Heart left ventricle (tissue), 16 donors: ENCODE measurements around the gene STOML1. TPM values are rescaled to one million over a fixed set of nuclear protein-coding genes. Genes with fewer than 3 reads are reported as not detected.

Experiments
- ATAC-seq, 4 donors: fragments of 200-7000 bp; cut with Tn5 transposase; one replicate each; pipeline ENCODE4 v1.9.1; 2020 to 2022; ENCODE audit warnings: moderate library complexity in 4 of 4, mild to moderate bottlenecking in 3 of 4, moderate number of reproducible peaks in 1 of 4
- DNase-seq, 5 donors: peaks; one replicate each; pipeline ENCODE4 v3.0.0-alpha.2; 2020
- H3K27ac ChIP-seq, 12 donors: fragments of 200-600 bp; sonication (generic) in 4 of 12; one replicate each; pipeline versions ENCODE4 v1.5.0 to v1.8.0; 2016 to 2022; ENCODE audit warnings: mild to moderate bottlenecking in 2 of 12
- H3K27me3 ChIP-seq, 9 donors: fragments of 200-600 bp; sonication (generic) in 2 of 9; one replicate each; pipeline versions ENCODE4 v1.5.1 to v1.8.0; 2016 to 2022; ENCODE audit warnings: mild to moderate bottlenecking in 3 of 9
- H3K36me3 ChIP-seq, 9 donors: fragments of 200-600 bp; sonication (generic) in 2 of 9; one replicate each; pipeline versions ENCODE4 v1.5.0 to v1.8.0; 2018 to 2022; ENCODE audit warnings: mild to moderate bottlenecking in 2 of 9
- H3K4me1 ChIP-seq, 12 donors: fragments of 200-600 bp; sonication (generic) in 4 of 12; one replicate each; pipeline versions ENCODE4 v1.5.0 to v1.8.0; 2016 to 2022; ENCODE audit warnings: mild to moderate bottlenecking in 3 of 12
- H3K4me3 ChIP-seq, 12 donors: fragments of 200-600 bp; sonication (generic) in 4 of 12; one replicate each; pipeline versions ENCODE4 v1.5.0 to v1.8.0; 2017 to 2022; ENCODE audit warnings: mild to moderate bottlenecking in 9 of 12, moderate library complexity in 4 of 12
- H3K9me3 ChIP-seq, 12 donors: fragments of 200-600 bp; sonication (generic) in 4 of 12; one replicate each; pipeline versions ENCODE4 v1.5.0 to v1.8.0; 2016 to 2022; ENCODE audit warnings: mild to moderate bottlenecking in 1 of 12
- POLR2A ChIP-seq, 2 donors: fragments of 450-650 bp; IDR thresholded peaks; one replicate each; pipeline ENCODE4 v1.6.1; 2017; ENCODE audit warnings: antibody characterized with exemption in 2 of 2, mild to moderate bottlenecking in 2 of 2, moderate library complexity in 2 of 2
- WGBS, 4 donors: extraction: QIAGEN DNeasy Blood & Tissue Kit in 2 of 4; methylation state at CpG; one replicate each; pipeline versions ENCODE4 v1.1.5 to v1.1.7; 2013 to 2018; 5-methylcytosine and 5-hydroxymethylcytosine counted together
- intact Hi-C, 10 donors: fragments of 100-400 bp; cut with DNase I; formaldehyde crosslinking; loops; one replicate each; pipeline versions ENCODE4 v1.11.1 to v1.14.2; 2022
- polyA plus RNA-seq, 2 donors: library from polyadenylated mRNA; stranded (reverse); fragments of 200-250 nt; gene quantifications; one replicate each; pipeline ENCODE4 v1.2.3, GENCODE V29; 2013
- total RNA-seq, 9 donors: library from RNA; depleted of rRNA in 2 of 9; stranded (reverse); fragments of >200 nt in 2 of 9; fragmentation: NEBNext Ultra II Directional in 3 of 9; extraction: Animal tissue kit (Norgen Biotek cat#: 25700) in 3 of 9; gene quantifications; one replicate each; pipeline versions ENCODE4 v1.1.0 to v1.2.4, GENCODE V29; 2016 to 2023
- TF ChIP-seq, protein P1 (sequence below), 12 donors: fragments of 200-600 bp; sonication (generic) in 4 of 12; IDR thresholded peaks; one replicate each; pipeline versions ENCODE4 v1.5.0 to v1.8.0; 2018 to 2022; ENCODE audit warnings: antibody characterized with exemption in 12 of 12, mild to moderate bottlenecking in 5 of 12
- donor health status: ischemic (EF 13 %, LVEDD 7.1; RV severe dilation, severe dysfunction).
- donor health status: healthy with polysubstance abuse.
- donor health status: DM: no; HTN: yes; CAD: no.
- donor health status: DM: no; HTN: no; CAD: no.
- donor health status: ischemic (EF 25% LVEDD 6.9; RV normal size, moderate dysfunction).
- donor health status: ischemic (EF 25% LVEDD 5.7; RV mildly dilated, moderate dysfunction).
- donor health status: healthy.
- donor health status: DM: yes; HTN: yes; CAD: no.
- donor health status: ischemic (EF 35%, LVEDD 5.7; RV mildly dilated, moderate dysfunction).
- donor health status: nonischemic (EF 11% LVEDD 7.7; RV severe dilation, severe dysfunction).
- donor health status: DM: yes; HTN: yes; CAD: no.
- donor health status: PGD.
- donor health status: ischemic (EF 29% LVEDD 5.4; RV normal size, mild dysfunction).
- donor health status: nonischemic (EF 23%, LVEDD 6.1; RV moderate dilation, normal function).

The STOML1 gene
- total and polyA plus RNA-seq, 11 donors = 25.0 to 41.1 (median 27.7) TPM

DNA sequence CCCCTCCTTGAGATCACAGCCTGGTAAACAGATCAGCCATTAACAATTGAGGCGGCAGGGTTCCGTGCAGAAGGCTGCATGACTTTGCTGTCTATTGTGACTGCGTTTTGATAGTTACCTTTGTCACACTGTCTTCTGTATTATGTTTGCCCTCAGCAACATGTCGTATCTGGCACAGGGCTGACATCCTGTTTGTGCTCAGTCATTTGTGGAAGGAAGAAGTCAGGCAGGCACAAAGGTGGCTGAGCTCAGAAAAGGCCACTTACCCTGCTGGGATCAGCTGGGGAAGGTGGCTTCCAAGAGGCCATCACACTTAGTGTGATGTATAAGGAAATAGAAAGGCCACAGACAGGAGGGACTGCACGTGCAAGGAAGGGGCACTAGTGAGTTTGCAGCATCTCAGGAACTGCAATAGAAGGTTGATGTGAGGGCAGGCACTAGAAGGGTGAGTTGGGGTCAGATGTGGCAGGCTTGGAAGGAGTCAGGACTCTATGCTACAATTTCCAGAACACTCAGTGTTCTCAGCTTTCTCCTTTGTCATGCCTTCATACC, 15.8 kb upstream of the STOML1 start:
- no peak for DNase-seq
- Histone ChIP-seq H3K27me3 (no peaks in the 10 kb centered on the region), H3K9me3 (no peaks in the 10 kb centered on the region), H3K4me1 (peaks cover 23 to 90% (median 69%) of the 10 kb centered on the region in 12 donors), H3K27ac (peak overlapping the region in 9 of 12 donors; percentile 18 to 82 (median 53)), H3K4me3 (peak overlapping the region in 1 of 12 donors; percentile 12), H3K36me3 (peaks cover 0 to 66% (median 37%) of the 10 kb centered on the region in 9 donors)
- WGBS, 4 donors = 42 to 63% (median 55%) methylated on average over 5 of the region's 5 CpGs
- ATAC-seq = peak in 3 of 4 donors; percentile 25 to 28 (median 27)
- TF ChIP-seq POLR2A (IDR thresholded peaks at IDR 0.05) = no peak
- TF ChIP-seq, protein P1, sequence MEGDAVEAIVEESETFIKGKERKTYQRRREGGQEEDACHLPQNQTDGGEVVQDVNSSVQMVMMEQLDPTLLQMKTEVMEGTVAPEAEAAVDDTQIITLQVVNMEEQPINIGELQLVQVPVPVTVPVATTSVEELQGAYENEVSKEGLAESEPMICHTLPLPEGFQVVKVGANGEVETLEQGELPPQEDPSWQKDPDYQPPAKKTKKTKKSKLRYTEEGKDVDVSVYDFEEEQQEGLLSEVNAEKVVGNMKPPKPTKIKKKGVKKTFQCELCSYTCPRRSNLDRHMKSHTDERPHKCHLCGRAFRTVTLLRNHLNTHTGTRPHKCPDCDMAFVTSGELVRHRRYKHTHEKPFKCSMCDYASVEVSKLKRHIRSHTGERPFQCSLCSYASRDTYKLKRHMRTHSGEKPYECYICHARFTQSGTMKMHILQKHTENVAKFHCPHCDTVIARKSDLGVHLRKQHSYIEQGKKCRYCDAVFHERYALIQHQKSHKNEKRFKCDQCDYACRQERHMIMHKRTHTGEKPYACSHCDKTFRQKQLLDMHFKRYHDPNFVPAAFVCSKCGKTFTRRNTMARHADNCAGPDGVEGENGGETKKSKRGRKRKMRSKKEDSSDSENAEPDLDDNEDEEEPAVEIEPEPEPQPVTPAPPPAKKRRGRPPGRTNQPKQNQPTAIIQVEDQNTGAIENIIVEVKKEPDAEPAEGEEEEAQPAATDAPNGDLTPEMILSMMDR (IDR thresholded peaks at IDR 0.05) = no peak
- intact Hi-C loops = no loop called here

DNA sequence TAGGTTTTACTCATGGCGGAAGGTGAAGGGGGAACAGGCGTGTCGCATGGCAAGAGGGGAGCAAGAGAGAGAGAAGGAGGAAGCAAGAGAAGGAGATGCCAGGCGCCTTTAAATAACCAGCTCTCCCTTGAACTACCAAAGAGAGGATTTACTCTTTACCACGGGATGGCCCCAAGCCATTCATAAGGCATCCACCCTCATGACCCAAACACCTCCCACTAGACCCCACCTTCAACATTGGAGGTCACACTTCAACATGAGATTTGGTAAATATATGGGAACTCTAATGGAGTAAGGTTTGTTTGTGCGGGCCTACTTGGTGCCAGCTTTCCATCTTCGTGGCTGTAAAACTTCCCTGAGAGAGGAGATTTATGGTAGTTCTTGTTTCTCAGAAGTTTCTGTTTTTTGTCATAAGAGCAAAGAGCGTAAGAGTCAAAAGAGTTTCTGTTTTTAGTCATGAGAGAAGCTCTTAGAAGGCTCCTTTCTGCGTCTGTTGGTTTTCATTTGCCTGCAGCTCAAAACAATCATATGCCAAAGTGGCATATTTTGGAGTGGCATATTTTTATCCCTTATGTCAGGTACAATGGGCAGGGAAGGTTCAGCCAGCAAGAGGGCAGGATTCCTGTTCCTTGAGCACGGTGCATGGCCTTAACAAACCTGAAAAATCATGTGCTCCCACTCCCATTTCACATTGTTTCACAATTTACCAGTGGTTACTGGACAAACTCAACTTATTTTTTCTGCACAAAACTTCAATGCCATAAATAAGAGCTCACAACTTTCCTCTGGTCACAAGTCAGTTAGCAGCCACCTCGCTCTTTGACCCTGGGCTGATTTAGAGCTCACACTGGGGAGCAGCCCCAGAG, 14.9 kb upstream of the STOML1 start:
- 73 to 81% (median 76%) methylated on average over 11 of the region's 11 CpGs for WGBS, 4 donors
- DNase-seq (no peak), ATAC-seq (no peak)
- Histone ChIP-seq H3K27me3 (no peaks in the 10 kb centered on the region), H3K36me3 (peaks cover 0 to 75% (median 45%) of the 10 kb centered on the region in 9 donors), H3K27ac (peak overlapping the region in 11 of 12 donors; percentile 18 to 82 (median 49)), H3K9me3 (no peaks in the 10 kb centered on the region), H3K4me3 (peak overlapping the region in 1 of 12 donors; percentile 12), H3K4me1 (peaks cover 21 to 90% (median 66%) of the 10 kb centered on the region in 12 donors)
- no peak for TF ChIP-seq POLR2A (IDR thresholded peaks at IDR 0.05)
- TF ChIP-seq, protein P1 (IDR thresholded peaks at IDR 0.05) = no peak
- intact Hi-C loops = no loop called here

DNA sequence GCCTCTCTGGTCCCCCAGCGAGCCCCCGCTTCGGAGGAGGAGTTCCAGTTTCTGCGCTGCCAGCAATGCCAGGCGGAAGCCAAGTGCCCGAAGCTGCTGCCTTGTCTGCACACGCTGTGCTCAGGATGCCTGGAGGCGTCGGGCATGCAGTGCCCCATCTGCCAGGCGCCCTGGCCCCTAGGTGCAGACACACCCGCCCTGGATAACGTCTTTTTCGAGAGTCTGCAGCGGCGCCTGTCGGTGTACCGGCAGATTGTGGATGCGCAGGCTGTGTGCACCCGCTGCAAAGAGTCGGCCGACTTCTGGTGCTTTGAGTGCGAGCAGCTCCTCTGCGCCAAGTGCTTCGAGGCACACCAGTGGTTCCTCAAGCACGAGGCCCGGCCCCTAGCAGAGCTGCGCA, 5.9 kb upstream of the STOML1 start:
- intact Hi-C loops = loop anchor here in 5 of 10 donors (2.0 to 5.0 kb wide), 3 partner anchors 13 to 44 kb away; no protein-coding TSS in a partner anchor
- 79 to 93% (median 89%) methylated on average over 16 to 27 of the region's 27 CpGs for WGBS, 4 donors
- DNase-seq (no peak), ATAC-seq (no peak)
- Histone ChIP-seq H3K9me3 (no peaks in the 10 kb centered on the region), H3K36me3 (peaks cover 0 to 56% (median 48%) of the 10 kb centered on the region in 9 donors), H3K27me3 (no peaks in the 10 kb centered on the region), H3K27ac (peak overlapping the region in 3 of 12 donors; percentile 20 to 97 (median 95)), H3K4me3 (peak overlapping the region in 3 of 12 donors; percentile 77 to 98 (median 79)), H3K4me1 (peaks cover 0 to 87% (median 57%) of the 10 kb centered on the region in 12 donors)
- TF ChIP-seq, protein P1 (IDR thresholded peaks at IDR 0.05) = no peak
- TF ChIP-seq POLR2A (IDR thresholded peaks at IDR 0.05) = no peak

DNA sequence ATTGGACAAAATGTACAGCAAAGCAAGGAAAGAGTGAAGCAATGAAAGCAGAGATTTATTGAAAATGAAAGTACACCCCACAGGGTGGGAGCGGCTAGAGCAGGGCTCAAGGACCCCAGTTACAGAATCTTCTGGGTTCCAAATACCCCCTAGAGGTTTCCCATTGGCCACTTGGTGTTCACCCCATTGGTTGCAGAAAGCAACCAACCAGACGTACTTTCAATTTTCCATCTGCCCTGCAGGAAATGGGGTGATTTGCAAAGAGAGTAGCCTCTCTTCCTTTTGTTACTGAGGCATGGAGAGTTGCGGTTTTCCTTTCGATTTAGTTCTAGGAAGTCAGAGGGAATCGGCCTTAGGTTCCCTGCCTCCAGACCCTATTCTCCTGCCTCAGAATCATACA, 4.8 kb upstream of the STOML1 start:
- TF ChIP-seq, protein P1 (IDR thresholded peaks at IDR 0.05) = no peak
- TF ChIP-seq POLR2A (IDR thresholded peaks at IDR 0.05) = no peak
- H3K4me1 ChIP-seq = peaks cover 0 to 86% (median 62%) of the 10 kb centered on the region in 12 donors
- DNase-seq (peak in 1 of 5 donors; percentile 36), ATAC-seq (peak in 1 of 4 donors; percentile 2)
- no peaks in the 10 kb centered on the region for H3K27me3 ChIP-seq
- peaks cover 0 to 45% (median 39%) of the 10 kb centered on the region in 9 donors for H3K36me3 ChIP-seq
- H3K9me3 ChIP-seq = no peaks in the 10 kb centered on the region
- intact Hi-C loops = loop anchor here in 5 of 10 donors (2.0 to 5.0 kb wide), 3 partner anchors 14 to 45 kb away; no protein-coding TSS in a partner anchor
- WGBS, 4 donors = 32 to 50% (median 43%) methylated on average over 5 of the region's 5 CpGs
- H3K27ac ChIP-seq = peak overlapping the region; percentile 35 to 97 (median 93)
- H3K4me3 ChIP-seq = peak overlapping the region in 11 of 12 donors; percentile 58 to 98 (median 77)
